NCI-H2227 treated with DMSO at 0.1 percent for 48 hours (cell line): Measurements from ENCODE around the gene PLPP3.

Source experiments
- DNase-seq: peaks from one replicate; lab custom pipeline; 2025; lab: John Stamatoyannopoulos, UW

PLPP3 gene

DNA sequence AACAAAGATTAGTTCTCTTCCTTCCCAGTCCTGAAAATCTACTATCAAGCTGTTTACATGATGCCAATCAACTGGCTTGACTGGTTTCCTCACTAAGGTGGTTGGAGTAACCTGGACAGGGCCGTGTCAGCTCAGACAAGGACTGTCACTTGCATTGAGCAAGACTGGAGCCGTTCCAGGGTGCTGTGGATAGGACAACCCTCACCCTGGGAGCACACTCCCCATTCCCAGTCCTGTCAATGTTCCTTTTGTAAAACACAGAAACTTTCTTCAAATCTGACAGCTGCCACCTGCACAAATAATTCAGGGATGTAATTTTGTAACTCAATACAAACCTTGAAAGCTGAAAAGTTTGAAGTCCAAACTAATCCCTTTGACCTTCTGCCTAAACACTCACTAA lies 31.4 kb downstream of the PLPP3 start:
- no peak for DNase-seq

DNA sequence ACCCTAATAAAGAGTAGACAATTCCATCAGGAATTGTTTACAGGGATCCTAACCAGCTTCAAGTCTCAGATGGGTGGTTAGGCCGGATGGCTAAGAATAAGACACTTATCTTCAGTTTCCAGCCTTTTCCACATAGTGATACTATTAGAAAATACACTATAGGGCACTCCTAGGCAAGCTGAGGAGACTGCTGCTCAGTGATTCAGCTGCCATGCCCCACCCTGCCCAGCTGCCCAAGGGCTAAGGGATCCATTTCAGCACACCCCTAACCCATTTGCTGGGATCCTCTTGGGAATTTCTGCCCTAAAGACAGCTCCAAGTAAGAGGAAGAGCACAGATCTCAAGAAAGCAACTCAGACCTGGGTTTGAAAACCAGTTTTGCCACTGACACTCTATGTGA lies 31.9 kb downstream of the PLPP3 start:
- DNase-seq, result no peak

DNA sequence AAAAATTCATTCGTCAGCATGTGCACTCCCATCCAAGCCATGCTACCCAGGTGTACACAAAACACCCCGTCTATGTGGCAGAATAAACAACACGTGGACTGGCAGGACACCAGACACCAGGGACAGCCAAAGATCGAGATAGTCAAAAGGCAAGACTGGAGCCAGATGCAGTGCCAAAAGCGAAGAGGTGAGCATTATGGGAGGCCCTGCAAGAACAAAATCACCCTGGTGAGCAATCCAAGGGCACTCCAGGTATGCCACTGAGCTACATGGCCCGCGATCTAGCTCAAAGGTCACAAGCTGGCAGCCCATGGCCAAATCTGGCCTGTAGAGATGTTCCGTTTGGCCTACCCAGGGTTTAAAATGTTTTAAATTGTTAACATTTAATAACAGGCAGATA lies 33.7 kb downstream of the PLPP3 start:
- DNase-seq, result no peak

DNA sequence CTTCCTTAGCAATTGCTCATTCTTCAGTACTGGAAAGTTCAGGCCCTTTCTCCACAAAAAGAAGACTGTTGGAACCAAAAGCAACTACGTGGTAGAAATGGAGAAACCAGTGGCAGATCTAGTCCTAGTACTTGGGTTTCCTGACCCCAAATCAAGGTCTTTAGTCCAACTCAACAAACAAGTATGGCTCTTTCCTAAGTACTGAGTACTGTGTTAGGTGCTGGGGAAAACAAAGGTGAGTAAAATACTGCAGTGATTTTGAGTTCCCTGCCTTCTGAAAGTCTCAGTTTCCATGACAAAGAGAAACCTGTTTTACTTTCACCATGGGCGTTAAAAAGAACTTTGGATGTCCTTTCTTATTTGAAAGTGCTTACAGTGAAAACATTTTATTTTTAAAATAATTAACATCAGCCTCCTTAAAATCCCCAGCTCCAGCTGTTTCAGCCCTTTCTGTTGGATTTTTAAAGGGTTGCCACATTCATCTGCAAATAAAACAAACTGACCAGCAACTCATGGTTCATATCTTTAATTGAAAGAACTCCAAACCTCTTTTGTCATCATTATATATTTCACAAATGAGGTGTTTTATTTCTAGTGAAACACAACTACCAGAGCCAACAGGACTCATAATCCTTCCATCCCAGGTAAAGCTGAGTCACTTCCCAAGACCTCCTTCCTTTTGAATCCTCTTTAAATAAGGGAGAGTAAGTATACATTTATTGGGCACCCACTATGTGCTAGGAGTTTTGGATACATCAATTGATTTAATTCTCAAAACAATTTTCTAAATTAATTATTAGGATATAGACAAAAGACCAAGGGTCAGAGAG lies 35.4 kb downstream of the PLPP3 start:
- no peak for DNase-seq

DNA sequence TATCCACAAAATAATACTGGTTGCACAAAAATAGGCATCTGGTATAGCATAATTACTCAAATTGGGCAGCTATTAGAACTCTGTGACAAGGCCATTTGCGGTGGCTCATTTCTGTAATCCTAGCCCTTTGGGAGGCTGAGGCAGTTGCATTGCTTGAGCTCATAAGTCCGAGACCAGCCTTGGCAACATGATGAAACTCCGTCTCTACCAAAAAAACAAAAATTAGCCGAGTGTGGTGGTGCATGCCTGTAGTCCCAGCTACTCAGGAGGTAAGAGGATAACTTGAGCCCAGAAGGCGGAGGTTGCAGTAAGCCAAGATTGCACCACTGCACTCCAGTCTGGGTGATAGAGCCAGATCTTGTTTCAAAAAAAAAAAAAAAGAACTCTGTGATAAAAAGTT lies 36.7 kb downstream of the PLPP3 start:
- DNase-seq, result no peak

DNA sequence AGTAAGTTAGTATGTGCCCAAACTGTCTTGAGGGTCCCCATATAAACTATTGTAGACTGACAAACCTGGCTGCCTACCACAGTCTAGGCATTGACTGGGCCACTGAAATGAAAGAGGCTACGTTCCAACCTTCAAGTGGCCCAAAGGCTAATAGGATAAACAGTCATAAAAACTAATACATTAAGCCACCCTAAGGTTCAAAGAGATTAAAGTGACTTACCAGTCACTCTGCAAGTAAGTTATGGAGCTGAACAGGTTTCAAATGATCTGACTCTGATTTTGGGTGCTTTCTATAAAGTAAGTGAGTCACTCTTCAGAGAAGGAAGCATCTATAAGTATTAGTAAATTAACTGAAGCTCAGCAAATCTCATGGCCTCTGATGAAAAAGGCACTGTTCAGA lies 38.0 kb downstream of the PLPP3 start:
- DNase-seq, result no peak

DNA sequence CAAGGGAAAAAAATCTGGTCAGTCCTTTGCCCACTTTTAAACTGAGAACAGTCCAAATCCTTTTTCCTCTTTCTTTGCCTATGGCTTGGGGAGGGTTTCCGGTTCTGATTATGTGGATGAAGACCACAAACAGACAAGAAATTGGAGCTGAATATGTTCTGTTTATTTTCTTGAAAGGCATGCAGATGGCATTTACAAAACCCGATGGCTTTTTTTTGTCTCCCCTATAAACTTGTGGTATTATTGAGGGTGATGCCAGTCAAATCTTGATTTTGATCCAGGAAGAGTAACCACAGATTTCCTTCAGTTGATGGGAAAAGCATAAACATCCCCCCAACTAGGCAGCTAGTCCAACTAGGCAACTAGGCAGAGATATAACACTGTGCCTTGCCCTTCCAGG lies 38.9 kb downstream of the PLPP3 start:
- no peak for DNase-seq

DNA sequence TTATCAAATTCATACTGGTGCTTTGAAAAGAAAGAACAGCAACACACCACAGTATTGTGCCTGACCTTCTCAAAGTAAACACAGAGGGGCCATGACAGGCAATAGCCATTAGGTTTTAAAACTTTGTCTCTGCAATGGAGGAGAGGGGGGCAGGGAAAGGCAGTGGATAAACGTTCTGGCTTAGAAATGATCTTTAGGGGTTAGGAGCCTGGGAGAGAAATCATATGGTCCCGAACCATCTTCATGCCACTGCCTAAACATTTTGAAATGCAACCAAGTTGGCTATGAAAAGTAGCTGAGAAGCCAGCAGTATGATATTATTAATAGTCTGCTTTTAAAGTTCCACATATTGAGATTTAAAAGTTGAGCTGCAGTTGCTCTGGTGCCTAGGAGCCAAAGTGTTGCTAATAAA lies 39.8 kb downstream of the PLPP3 start:
- DNase-seq, result no peak

DNA sequence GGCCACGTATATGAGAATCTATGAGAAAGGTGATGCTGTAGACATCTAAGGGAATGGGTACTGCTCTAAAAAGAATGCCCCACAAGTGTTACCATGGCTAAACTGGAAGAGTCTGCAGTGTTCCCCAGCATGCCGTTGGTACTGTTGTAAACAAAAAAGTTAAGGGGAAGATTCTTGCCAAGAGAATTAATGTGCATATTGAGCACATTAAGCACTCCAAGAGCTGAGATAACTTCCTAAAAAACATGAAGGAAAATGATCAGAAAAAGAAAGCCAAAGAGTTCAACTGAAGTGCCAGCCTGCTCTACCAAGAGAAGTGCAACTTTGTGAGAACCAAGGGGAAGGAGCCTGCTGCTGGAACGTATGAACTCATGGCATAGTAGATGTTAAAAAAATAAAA lies 40.8 kb downstream of the PLPP3 start:
- no peak for DNase-seq

DNA sequence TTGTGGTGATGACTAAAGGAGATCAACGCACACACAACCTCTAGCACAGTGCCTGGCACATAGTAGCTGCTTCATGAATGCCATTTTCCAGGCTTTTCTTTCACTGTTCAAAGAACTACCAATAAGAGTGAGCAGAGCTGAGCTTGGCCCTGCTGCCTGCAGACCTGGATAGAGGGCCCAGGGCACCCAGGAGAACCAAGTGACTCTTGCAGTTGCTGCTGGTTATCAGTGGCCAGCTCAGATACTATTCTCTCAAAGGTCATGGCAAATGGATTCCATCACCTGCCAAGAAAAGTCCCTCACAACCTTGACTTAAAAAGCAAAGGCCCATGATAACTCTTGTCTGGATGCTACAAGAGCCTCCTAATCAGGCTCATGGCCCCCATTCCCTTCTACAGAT lies 41.7 kb downstream of the PLPP3 start:
- DNase-seq, result no peak

DNA sequence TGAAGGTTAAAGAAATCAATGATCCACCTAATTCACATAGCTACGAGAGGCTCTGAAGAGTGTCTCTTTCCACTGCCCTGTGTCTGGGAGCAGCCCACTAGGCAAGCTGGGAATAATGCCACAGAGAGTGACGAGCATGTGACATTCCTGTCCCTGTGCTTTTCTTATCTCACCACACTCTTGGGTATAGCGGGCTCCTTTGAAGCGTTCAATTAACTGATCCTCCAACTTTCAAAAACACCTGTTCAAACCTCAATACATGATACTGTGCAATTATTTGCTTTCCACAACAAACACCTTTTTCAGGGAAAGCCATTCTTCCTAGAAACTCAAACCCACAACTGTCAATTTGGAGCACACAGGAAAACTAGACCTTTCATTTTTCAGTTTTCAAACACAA lies 43.4 kb downstream of the PLPP3 start:
- no peak for DNase-seq

DNA sequence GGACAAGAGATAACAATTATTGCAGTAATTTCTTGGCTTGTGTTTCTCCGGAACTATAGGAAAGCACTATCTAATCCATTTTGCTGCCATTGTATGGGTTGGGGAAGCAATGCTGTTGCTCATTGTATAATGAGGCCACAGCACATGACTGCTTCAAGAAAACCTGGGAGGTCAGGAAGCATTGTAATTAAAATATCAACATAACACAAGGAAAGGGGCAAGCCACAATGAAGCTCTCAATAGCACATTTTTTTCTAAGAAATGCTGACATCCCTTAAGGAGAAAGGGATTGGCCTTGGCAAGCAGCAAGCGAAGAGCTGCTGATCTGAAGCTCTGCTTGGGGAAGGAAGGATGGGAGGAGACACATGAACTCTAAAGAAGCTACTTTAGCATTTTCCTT lies 44.0 kb downstream of the PLPP3 start:
- DNase-seq, result no peak

DNA sequence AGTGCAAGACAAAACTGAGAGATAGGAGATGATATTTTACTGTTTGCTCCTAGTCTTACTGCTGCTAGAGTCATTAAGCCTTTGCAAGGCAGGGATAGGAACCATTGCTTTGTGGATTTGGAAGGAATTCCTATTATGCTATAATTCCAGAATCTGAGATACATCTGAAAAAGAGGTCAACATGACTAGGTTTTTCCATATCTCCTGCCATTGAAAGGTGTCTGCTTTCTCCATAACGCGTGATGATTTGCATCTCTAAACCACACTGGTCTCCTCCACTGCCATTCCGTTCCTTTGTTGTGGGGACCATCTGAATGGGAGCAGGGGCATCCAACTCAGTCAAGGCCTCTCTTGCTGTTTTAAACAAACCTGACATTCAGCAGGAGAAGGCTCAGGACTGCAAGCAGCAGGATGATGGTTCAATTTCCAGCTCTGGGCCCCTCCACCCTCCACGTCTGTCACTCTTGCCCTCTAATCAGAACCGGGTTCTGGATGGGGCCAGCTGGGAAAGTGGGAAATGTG lies 45.2 kb downstream of the PLPP3 start:
- DNase-seq, result no peak

DNA sequence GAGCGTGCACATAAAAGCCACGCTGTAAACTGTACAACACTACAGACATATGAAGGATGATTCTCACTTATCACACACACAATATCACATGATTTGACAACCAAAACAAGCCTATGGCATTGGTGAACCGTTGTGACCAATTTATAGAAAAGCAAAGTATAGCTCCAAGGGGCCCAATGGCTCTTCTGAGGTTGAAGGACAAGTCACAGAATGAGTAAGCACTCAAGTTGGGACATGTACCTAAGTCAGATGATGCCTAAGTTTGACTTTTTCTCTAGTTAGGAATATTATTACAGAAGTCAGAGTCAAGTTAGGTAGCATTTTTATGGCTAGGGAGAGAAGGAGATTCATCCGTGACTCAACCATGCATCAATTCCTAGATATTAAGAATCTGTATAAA lies 45.7 kb downstream of the PLPP3 start:
- no peak for DNase-seq

DNA sequence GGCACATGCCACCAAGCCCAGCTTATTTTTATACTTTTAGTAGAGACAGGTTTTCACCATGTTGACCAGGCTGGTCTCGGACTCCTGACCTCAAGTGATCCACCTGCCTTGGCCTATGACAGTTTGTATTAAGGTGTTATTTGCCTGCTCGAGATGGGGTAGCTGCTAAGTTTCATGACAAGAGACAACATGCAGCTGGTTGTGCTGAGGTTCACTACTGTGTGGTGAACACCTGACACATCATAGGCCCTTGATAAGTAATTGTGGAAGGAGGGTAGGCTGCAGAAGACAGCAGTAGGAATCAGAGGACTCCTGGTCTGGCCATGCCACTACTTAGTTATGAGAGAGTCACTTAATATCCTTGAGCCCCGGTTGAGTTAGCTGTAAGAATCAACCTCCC lies 46.2 kb downstream of the PLPP3 start:
- no peak for DNase-seq

DNA sequence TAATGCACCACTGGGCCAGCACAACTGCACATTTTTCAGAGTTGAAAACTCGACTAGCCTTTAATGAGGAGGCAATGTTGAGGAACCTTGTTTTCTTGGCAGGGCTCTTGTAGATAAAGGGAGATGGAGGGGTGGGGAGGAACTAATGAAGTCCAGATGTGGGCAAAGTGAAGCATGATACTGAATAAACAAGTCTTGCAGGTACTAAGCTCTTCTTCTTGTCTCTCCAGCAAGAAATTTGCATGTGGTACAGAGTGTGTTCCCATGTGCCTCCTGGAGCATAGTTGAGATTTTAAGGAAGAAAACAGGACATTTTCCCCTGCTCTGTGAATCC lies 47.0 kb downstream of the PLPP3 start:
- no peak for DNase-seq

DNA sequence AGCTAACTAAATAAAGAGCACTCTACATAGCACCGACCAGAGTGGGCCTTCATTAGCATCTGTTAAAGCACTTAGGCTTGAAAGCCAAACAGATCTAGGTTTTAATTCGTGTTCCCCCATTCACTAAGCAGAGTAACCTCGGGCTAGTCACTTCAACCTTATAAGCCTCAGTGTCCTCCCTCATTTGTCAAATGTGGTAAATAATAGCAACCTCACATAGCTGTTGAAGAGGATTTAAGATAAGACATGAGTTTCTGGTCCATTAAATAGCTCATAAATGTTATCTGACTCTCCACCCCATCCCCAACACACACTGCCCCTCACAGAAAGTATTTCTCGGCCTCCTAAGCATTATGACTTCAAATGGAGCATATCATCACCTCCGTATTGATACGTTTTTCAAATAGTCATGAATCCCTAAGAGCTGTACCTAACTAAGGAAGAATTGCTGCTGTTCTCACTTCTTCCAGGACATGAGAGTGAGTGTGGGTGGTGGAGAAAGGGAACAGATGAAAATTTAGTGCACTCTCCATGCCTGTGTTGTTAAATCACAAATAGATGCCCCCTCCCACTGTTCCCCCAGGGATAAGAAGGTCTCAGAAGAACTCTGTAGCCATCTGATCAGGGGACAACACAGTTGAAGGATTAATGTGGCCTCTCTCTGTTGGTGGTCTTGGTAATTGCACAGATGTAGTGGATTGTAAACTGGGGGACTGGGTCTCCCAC lies 47.6 kb downstream of the PLPP3 start:
- no peak for DNase-seq

DNA sequence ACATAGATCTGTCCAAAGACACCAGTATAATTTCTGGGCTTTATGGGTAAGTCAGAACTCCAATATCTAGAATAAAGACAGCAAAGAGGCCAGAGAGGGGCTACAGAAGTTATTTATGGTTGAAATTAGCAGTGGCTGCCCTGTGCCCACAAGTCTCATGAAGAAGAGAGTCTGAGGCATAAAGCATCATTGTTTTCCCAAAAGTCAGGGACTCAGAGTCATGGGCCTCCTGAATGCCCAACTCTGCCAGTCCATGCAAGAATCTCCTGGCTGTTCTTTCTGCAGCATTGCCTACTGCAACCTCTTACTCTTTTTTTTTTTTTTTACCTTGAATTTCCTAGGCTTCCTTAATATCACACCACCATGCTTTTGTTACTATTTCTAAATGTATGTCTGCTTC lies 49.6 kb downstream of the PLPP3 start:
- no peak for DNase-seq

DNA sequence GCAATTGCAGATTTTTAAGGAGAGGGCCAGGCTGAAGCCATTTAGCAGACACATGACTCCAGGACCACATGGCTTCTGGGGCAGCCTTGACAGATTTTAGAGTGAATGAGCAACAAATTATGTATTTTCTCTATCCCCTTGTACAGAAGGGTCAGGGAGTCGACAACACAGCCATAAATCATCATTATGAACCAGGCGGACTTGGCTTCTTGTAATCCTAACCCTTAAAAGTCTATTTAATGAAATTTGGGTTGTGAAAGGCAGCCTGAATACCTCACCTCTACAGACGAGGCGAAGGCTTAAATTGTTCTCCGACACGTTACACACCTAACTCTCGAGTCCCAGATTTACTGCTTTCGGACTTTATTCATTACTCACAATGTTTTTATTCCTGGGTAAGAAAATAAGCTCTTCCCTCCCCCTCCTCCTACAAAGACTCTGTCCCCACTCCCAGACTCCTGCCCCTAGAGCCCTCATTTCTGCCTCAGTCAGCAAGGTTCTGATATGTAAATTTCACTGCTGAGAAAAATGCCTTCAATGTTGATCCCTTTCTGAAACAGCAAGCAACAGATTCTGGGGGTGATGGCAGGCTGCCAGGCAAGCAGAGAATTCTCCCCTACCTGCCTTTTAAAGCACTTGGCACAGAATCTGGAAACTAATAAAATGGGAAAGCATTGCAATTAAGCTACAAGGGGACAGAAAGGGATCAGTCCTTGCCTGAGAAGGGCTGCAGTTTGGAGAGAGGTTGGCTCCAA lies 51.6 kb downstream of the PLPP3 start:
- DNase-seq, result peak; percentile 82

DNA sequence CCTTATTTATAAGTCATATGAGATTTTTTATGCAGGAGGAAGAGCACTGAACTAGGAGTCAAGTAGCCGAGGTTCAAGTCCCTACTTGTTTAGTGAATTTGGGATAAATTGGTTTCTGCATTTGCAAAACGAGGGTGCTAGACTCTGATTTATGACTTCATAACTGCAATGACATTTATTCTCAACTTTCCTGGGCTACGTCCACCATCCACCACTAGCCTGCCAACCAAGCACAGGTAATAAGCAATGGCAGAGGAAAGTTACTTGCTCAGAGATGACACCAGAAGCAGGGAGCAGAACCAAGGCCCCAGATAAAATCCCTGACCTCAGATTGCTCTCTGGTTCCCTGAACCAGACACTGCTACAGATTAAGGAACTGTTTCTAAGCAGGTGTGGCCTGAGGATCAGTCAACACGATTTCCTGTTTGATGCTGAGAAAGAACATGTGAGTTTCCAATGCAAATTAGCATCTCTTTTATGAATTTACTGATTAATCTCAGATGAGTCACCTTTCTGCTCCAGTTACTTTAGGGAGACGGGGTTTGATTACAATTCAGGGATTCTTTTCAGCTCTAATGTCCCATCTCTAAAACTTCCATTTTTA lies 52.7 kb downstream of the PLPP3 start:
- DNase-seq, result no peak

DNA sequence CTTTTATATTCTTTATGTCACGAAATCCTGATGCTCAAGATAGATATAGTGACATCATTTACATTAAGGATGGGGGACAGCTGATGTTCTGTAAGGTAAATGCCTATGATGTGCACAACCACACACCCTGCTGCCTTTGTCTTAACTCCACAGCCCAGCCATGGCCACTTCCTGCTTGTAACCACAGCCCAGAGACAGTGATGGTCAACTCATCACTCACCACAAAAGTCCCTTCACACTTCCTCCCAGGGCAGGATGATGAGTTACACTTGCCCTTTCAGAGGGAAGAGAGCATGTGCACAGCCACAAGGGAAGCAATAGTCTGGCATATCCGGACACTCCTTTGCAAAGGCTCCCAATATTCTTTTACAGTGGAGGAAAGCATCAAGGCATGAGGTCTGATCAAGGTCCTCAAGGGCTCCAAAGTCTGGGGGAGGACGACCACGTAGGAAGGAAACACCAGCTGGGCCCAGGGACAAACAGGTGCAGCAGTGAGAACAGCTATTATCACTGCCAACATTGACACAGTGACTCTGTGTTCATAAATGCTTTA lies 53.8 kb downstream of the PLPP3 start:
- DNase-seq, result no peak

DNA sequence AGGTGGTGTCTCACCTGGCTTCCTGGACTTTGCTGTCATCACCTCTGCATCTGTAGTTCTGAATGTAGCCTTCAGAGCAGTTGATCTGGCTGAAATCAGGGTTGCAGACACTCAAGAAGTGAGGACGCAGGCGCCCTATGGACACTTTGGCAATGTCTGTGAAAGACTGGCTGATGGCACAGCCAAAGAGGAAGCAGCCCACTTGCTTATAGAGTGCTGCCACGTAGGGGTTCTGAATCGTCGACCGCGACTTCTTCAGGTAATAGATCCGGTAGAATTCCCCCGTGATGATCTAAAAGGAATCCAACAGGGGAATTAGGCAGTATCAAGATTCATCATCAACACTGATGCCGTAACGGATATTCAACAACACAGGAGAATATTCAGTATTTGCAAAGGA lies 55.1 kb downstream of the PLPP3 start:
- DNase-seq, result no peak
